Measurements from ENCODE around the gene PEPD.
A peak's percentile ranks its signal among the peaks of the same experiment; 100 is the strongest.

GRCh38 chr19:33430674-33431277 lies 90.8 kb downstream of the PEPD start:
- peak in 2 of 3 donors; percentile 68 to 75 for TF ChIP-seq CTCF (IDR thresholded peaks at IDR 0.05)
- TF ChIP-seq POLR2AphosphoS5 (IDR thresholded peaks at IDR 0.05), result no peak
